ENCODE data around the gene PKD1L1. TPM values are rescaled to one million over a fixed set of nuclear protein-coding genes. Genes with fewer than 3 reads are reported as not detected.

PKD1L1 gene
- total RNA-seq, 1 donor from 2014 or later, result 1.1 TPM

DNA sequence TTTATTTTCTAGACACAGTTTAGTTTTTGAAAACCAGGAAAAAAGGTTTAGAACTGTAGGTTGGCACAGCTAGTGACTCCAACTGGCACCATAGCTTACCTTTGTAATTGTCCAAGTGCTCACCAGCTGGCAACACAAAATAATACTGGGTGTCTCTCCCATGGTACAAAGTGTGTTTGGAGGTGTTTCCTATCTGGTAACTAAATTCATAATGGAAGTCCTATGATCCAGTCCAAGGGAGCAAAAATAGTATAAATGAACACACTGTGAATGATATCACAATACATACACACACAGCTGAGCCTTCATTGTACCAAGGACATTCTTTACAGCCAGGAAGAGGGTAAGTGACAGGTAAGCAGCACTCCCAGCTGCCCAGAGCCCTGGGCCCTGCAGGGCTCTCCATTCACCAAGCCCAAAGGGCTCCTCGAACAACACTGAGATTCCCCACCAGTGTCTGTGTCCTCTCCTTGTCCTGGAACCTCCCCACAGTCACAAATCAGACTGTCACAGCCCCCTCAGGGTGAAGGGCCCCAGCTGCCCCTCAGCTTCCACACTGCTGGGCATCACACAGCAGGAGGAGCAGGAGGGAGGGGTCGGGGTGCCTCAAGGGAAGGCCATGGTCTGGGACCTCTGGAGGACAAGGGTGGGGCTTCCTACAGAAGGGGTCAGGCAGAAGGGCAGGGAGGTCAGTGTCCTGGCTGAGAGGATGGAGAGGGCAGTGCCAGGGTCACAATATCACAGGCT is 72.1 kb downstream of the PKD1L1 start:
- no peak for DNase-seq

GRCh38 chr7:47875406-47875805 is 72.9 kb downstream of the PKD1L1 start:
- no peak for DNase-seq

DNA sequence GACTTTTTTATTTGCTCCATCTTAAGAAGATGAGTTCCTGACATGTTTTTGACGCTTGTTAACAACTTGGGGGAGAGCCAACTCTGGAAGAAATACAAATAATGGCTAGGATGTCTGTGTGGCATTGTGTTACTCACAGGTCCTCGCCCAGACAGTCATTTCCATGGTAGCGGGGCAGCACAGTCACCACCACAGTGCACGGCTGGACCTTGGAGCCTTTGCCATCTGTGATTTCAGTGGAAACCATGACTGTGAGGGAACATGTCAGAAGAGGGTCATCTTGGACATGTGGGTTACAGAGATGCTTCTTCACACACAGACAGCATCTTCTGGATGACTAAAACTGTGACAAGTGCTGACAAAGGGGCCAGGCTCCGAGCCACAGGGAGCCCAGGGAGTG is 74.5 kb downstream of the PKD1L1 start:
- DNase-seq, result no peak

GRCh38 chr7:47867286-47867685 is 81.0 kb downstream of the PKD1L1 start:
- no peak for DNase-seq

DNA sequence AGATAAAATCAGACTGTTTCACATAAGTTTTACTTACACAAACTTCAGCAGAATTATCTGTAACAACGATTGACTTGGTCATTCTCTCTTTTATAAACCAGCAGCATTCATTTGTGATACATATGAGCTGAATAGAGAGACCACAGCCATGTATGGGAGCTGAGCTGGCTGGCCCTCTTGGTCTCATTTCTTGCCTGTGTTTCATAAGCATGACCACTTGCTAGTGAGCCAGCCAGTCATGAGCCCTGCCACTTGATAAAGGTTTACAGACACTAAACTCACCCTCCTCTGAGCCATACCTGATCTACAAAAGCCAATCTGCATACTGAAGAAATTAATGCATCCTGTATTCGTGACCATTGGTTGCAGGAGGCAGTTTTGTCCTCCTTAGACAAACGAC is 82.1 kb downstream of the PKD1L1 start:
- no peak for DNase-seq

GRCh38 chr7:47852330-47853245 is 95.7 kb downstream of the PKD1L1 start:
- no peak for DNase-seq

DNA sequence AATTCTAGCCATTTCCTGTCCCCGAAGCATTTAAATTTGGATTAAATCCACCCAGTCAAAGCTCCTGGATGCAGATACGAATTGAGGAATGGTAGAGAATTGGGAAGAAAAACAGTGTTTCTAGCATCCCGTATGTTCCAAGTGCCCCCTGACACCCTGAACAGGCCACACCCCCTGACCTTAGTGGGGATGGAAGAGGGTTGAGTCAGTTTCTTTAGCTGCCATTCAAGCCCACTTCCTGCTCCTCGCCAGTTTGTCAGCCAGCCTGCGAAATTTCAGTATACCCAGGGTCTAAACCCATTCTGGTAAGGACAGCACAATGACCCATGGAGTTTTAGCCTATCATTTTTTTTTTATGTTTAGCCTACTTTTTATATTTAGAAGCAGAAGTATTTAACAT is 101.1 kb downstream of the PKD1L1 start:
- DNase-seq, result no peak

DNA sequence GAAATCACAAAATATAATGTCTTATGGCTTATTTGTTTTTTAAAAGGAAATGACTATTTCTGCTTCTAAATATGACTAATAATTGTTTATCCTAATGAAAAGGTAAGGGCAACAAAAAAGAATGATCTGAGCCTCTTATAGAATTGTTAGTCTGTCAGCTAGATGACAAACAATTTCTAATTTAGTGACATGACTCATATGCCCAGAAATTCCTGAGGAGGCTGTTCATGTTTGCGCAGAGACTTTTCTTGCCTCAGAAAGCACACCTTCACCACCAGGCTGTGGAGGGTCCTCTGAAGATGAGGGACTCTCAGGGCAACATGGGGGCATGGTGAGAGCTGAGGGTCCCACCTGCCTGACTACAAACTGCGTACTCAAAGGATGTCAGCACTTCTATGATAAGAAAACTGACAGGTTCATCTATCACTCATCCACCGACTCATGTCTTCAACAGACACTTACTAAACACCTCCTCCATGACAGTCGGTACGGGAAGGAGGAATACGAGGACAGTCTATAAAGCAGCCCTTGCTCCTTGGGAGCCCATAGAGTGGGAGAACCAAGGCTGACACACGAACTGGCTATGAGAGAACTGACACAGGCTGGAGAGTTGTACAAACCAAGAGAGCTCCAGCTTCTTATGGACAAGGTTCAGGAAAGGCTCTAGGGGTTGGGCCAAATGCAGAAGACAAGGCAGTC is 102.0 kb downstream of the PKD1L1 start:
- DNase-seq, result no peak

DNA sequence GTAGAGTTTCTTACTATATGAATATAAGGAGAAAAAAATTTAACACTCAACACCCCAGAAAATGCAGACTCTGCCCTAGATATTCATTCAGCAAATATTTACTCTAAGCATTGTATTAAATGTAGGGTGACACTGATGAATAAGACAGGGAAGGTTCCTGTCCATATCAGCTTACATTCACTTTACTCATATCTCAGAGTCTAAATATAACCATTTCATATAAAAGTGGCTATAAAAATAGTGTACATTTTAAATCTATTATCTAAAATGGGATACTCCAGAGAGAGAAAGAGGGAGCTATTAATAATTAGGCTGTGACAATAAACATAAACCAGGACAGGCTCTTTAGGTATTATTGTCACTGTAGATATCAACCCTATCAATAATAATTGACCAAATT is 104.0 kb downstream of the PKD1L1 start:
- no peak for DNase-seq

GRCh38 chr7:47843291-47843690 is 105.0 kb downstream of the PKD1L1 start:
- DNase-seq, result no peak

DNA sequence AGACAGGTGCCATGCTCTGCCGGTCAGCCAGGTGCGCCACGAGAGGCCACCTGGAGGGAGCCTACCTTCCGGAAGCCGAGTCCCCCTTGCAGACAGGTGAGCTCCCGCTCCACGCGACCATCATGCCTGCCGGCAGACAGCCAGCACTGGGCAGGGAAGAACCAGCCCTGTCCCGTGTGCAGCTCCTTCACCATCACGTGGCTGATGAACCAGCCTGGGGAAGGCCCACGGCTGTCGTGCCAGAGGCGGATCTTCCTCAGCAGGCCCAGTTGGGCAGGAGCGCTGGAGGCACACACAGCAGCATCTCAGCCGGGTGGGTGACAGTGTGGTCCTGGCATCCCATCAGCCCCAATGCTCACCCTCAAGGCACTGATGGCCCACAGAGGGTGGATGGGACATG is 108.9 kb downstream of the PKD1L1 start:
- DNase-seq, result no peak

DNA sequence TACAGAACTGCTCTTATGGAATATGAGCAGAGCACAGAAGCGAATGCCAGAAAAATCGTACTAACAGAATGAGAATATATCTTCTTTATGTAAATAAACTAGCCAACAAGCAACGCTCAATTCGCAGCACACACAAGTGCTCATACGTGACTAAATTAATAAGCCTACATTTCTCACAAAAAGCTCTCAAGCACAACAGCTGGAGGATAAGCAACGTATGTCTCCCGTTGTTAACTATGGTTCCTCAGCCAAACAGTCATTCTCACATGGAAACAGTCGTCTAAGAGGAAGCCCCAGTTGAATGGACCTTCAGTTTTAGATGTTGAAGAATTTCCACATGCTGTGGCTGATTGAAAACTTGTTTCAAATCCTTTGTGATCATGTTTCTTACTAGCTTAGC is 110.4 kb downstream of the PKD1L1 start:
- DNase-seq, result peak; percentile 92

- DNase-seq, result peak; percentile 71
These were observed 111.6 kb downstream of the PKD1L1 start for GRCh38 chr7:47836503-47837202.

DNA sequence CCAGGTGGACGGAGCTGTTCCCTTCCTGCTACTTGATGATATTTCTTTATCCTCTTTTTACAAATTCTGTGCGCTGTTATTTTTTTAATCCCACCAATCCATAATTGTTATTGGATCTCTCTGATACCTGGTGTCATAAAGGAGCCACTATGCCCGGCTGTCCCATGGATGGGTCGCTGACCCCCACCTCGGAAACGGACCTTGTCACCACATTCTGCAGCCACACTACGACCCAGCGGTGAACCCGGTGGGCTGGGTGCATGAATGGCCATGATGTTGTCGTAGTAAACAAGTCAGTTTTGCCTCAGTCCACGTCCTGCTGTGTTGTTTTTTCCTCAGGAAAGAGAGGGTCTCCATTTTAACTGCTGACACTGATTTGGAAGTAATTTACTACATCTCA is 112.2 kb downstream of the PKD1L1 start:
- no peak for DNase-seq

GRCh38 chr7:47833211-47833610 is 115.1 kb downstream of the PKD1L1 start:
- DNase-seq, result no peak

- DNase-seq, result no peak
These were observed 116.1 kb downstream of the PKD1L1 start for GRCh38 chr7:47832105-47832715.

GRCh38 chr7:47830015-47830414 is 118.3 kb downstream of the PKD1L1 start:
- no peak for DNase-seq

- peak; percentile 73 for DNase-seq
These were observed 120.4 kb downstream of the PKD1L1 start for GRCh38 chr7:47827871-47828270.

GRCh38 chr7:47827351-47827756 is 120.9 kb downstream of the PKD1L1 start:
- DNase-seq, result peak; percentile 69

- DNase-seq, result no peak
These were observed 121.5 kb downstream of the PKD1L1 start for GRCh38 chr7:47826754-47827153.

DNA sequence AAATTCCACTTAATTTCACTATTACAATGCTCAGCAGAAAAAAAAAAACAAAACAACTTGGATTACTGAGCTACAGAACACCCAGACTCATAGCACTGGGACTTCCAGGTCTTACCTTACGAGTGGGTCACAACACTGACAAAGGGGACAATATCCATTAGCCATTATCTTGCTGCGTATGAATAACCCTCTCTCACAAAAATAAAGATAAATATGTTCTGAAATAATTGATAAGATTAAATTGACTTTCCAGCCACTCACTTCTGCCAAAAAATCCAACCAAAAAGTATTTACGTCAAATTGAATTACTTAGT is 128.7 kb downstream of the PKD1L1 start:
- no peak for DNase-seq
